ENCODE measurements around the gene SAA2.
"Not testable (repeated sequence)": the region's sequence is repeated elsewhere in the genome, so short reads cannot be mapped to it uniquely, and the experiment has no call there.

Gene SAA2

GRCh38 chr11:18264035-18264434 is 15.6 kb upstream of the SAA2 start:
- no peak for TF ChIP-seq ZNF112 (tag by site-specific recombination; IDR thresholded peaks at IDR 0.05)
- TF ChIP-seq KLF9 (tag by site-specific recombination; IDR thresholded peaks at IDR 0.05; ENCODE audit: low read depth): no peak
- TF ChIP-seq ZNF138 (tag by site-specific recombination; IDR thresholded peaks at IDR 0.05; ENCODE audit: borderline replicate concordance): no peak
- no peak for TF ChIP-seq ZNF623 (tag by site-specific recombination; IDR thresholded peaks at IDR 0.05)
- TF ChIP-seq BCL11A (tag by site-specific recombination; IDR thresholded peaks at IDR 0.05; ENCODE audit: low read depth): no peak
- TF ChIP-seq ZNF791 (tag by site-specific recombination; IDR thresholded peaks at IDR 0.05): no peak
- TF ChIP-seq ZNF280D (tag by site-specific recombination; IDR thresholded peaks at IDR 0.05): no peak
- TF ChIP-seq SP2 (tag by site-specific recombination; IDR thresholded peaks at IDR 0.05): no peak
- no peak for TF ChIP-seq ZNF837 (tag by site-specific recombination; IDR thresholded peaks at IDR 0.05)
- no peak for TF ChIP-seq ZNF132 (tag by site-specific recombination; IDR thresholded peaks at IDR 0.05; ENCODE audit: borderline replicate concordance)
- TF ChIP-seq ZBTB10 (tag by site-specific recombination; IDR thresholded peaks at IDR 0.05): no peak
- no peak for TF ChIP-seq REST (tag by site-specific recombination; IDR thresholded peaks at IDR 0.05)
- TF ChIP-seq ZNF350 (tag by site-specific recombination; IDR thresholded peaks at IDR 0.05): no peak
- TF ChIP-seq ZNF202 (tag by site-specific recombination; IDR thresholded peaks at IDR 0.05; ENCODE audit: borderline replicate concordance): no peak
- no peak for TF ChIP-seq ZNF248 (tag by site-specific recombination; IDR thresholded peaks at IDR 0.05)
- TF ChIP-seq ZNF433 (tag by site-specific recombination; IDR thresholded peaks at IDR 0.05; ENCODE audit: low read depth): no peak
- TF ChIP-seq YY2 (tag by site-specific recombination; IDR thresholded peaks at IDR 0.05): no peak
- TF ChIP-seq ZNF473 (tag by site-specific recombination; IDR thresholded peaks at IDR 0.05): no peak
- no peak for TF ChIP-seq ZNF223 (tag by site-specific recombination; IDR thresholded peaks at IDR 0.05)
- TF ChIP-seq ATF2 (tag by site-specific recombination; IDR thresholded peaks at IDR 0.05; ENCODE audit: low read depth): no peak
- ChIA-PET POLR2A (no interaction called here), CTCF (interaction anchor here (0.6 to 0.7 kb wide), 2 partner anchors 147 to 1686 kb away, joined by 3 to 5 read pairs; no protein-coding TSS in a partner anchor)
- H3K27ac ChIP-seq (ENCODE audit: extremely low read depth, low read depth, low read length): no peak overlapping the region
- H3K4me1 ChIP-seq (ENCODE audit: control insufficient read depth, insufficient read depth, low read length): no peaks in the 10 kb centered on the region
- H3K9me3 ChIP-seq (ENCODE audit: control insufficient read depth, insufficient read depth, low read depth, low read length): no peaks in the 10 kb centered on the region
- H3K4me3 ChIP-seq (ENCODE audit: low read depth, low read length): no peak overlapping the region
- no peaks in the 10 kb centered on the region for H3K36me3 ChIP-seq (ENCODE audit: control insufficient read depth in 2 of 2, insufficient read depth in 1 of 2, low read length in 2 of 2)

- CTCF ChIA-PET; POLR2A ChIA-PET; H3K9me3 ChIP-seq (ENCODE audit: control insufficient read depth, insufficient read depth, low read depth, low read length); H3K4me1 ChIP-seq (ENCODE audit: control insufficient read depth, insufficient read depth, low read length); H3K4me3 ChIP-seq (ENCODE audit: low read depth, low read length); H3K36me3 ChIP-seq (ENCODE audit: control insufficient read depth in 2 of 2, insufficient read depth in 1 of 2, low read length in 2 of 2); H3K27ac ChIP-seq (ENCODE audit: extremely low read depth, low read depth, low read length): not testable (repeated sequence)
Observed at GRCh38 chr11:18262681-18263350, 14.3 kb upstream of the SAA2 start.
